Measurements from ENCODE around the gene CCL5. TPM values are rescaled to one million over a fixed set of nuclear protein-coding genes. Genes with fewer than 3 reads are reported as not detected.

Gene CCL5
- total RNA-seq, 1 experiment from 2014 or later: not detected

DNA sequence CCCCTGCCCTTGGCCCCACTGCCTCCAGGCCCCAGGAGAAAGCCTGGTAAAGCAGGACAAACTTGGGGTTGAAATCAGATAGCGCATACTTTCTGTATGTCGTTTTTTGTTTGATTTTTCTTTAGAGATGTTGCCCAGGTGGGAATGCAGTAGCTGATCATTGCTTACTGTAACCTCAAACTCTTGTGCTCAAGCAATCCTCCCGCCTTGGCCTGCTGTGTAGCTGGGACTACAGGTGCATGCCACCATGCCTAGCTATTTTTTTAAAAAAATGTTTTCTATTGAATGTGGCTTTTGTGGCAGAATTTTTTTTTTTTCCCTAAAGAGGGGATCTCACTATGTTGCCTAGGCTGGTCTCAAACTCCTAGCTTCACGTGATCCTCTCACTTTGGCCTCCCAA lies 11.1 kb upstream of the CCL5 start:
- H3T11ph ChIP-seq (ENCODE audit: low read length): no peak overlapping the region
- H2BK20ac ChIP-seq (ENCODE audit: low read depth, low read length, poor library complexity, severe bottlenecking): no peak overlapping the region
- H2AFZ ChIP-seq (ENCODE audit: low read length): no peak overlapping the region
- H3K9ac ChIP-seq (ENCODE audit: extremely low read depth, insufficient read length, low read length): no peak overlapping the region
- H3K27me3 ChIP-seq (ENCODE audit: insufficient read depth, low read length): no peaks in the 10 kb centered on the region
- H2BK5ac ChIP-seq (ENCODE audit: insufficient read length, low read length): no peak overlapping the region
- TF ChIP-seq, protein P1, sequence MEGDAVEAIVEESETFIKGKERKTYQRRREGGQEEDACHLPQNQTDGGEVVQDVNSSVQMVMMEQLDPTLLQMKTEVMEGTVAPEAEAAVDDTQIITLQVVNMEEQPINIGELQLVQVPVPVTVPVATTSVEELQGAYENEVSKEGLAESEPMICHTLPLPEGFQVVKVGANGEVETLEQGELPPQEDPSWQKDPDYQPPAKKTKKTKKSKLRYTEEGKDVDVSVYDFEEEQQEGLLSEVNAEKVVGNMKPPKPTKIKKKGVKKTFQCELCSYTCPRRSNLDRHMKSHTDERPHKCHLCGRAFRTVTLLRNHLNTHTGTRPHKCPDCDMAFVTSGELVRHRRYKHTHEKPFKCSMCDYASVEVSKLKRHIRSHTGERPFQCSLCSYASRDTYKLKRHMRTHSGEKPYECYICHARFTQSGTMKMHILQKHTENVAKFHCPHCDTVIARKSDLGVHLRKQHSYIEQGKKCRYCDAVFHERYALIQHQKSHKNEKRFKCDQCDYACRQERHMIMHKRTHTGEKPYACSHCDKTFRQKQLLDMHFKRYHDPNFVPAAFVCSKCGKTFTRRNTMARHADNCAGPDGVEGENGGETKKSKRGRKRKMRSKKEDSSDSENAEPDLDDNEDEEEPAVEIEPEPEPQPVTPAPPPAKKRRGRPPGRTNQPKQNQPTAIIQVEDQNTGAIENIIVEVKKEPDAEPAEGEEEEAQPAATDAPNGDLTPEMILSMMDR (conservative IDR thresholded peaks at IDR 0.05): no peak
- no peak overlapping the region for H4K5ac ChIP-seq (ENCODE audit: insufficient read length, low read depth, low read length)
- H4K20me1 ChIP-seq (ENCODE audit: control insufficient read depth, insufficient read depth, insufficient read length): no peaks in the 10 kb centered on the region
- H2BK12ac ChIP-seq (ENCODE audit: insufficient read length, low read depth, low read length): no peak overlapping the region
- no peak overlapping the region for H2BK120ac ChIP-seq (ENCODE audit: low read depth, low read length, poor library complexity, severe bottlenecking)
- no peaks in the 10 kb centered on the region for H3K9me3 Mint-ChIP-seq
- no peaks in the 10 kb centered on the region for H3K23me2 ChIP-seq (ENCODE audit: insufficient read length, low read depth, low read length, poor library complexity, severe bottlenecking)
- H4K91ac ChIP-seq (ENCODE audit: insufficient read length, low read depth, low read length): no peak overlapping the region
- no peaks in the 10 kb centered on the region for H3K79me1 ChIP-seq (ENCODE audit: insufficient read depth, low read depth, low read length, poor library complexity, severe bottlenecking)
- H3K18ac ChIP-seq (ENCODE audit: insufficient read length, low read depth, low read length): no peak overlapping the region
- no peak overlapping the region for H3K27ac Mint-ChIP-seq
- no peaks in the 10 kb centered on the region for H3K9me3 ChIP-seq (ENCODE audit: control insufficient read depth, low read depth, low read length)
- no peak overlapping the region for H3K4me3 Mint-ChIP-seq
- H4K8ac ChIP-seq (replicated peaks; ENCODE audit: insufficient read length, low read depth, low read length): no peak overlapping the region
- no peaks in the 10 kb centered on the region for H3K79me2 ChIP-seq (ENCODE audit: insufficient read depth, low read length)
- no peaks in the 10 kb centered on the region for H3K27me3 Mint-ChIP-seq (ENCODE audit: low read depth)
- no peak for DNase-seq
- peaks cover 2% of the 10 kb centered on the region; the same call in 1 of the 2 replicates for H3K4me1 ChIP-seq (ENCODE audit: insufficient read depth, low read length)
- H2BK15ac ChIP-seq (ENCODE audit: low read depth, low read length): no peak overlapping the region
- H3K56ac ChIP-seq (ENCODE audit: insufficient read length, low read depth, low read length): no peak overlapping the region
- no peak overlapping the region for H3K23ac ChIP-seq (ENCODE audit: insufficient read length, low read depth, low read length)
- no peak overlapping the region for H3K14ac ChIP-seq (ENCODE audit: insufficient read depth, low read length)
- peaks cover 15 to 20% of the 10 kb centered on the region in 2 experiments for H3K4me1 Mint-ChIP-seq
- no peak overlapping the region for H3K4ac ChIP-seq (ENCODE audit: low read depth, low read length)
- H2AK5ac ChIP-seq (ENCODE audit: insufficient read length, low read length): no peak overlapping the region
- H3K4me2 ChIP-seq (ENCODE audit: insufficient read depth, insufficient read length, low read length): no peak overlapping the region
- no CpG with 5 or more reads among the region's 4 CpGs for WGBS (ENCODE audit: extremely low coverage, insufficient read length, low lambda C conversion rate)
- H3K27ac ChIP-seq (ENCODE audit: insufficient read length, low read depth, low read length): no peak overlapping the region
- no peaks in the 10 kb centered on the region for H3K36me3 Mint-ChIP-seq (ENCODE audit: insufficient read depth in 1 of 3, low read depth in 3 of 3)

All from H9 (cell line).